IPS-NIHi7 (cell line): ENCODE results near the gene REN.
A peak's percentile ranks its signal among the peaks of the same experiment; 100 is the strongest.

Source experiments
- DNase-seq: peaks from one replicate; pipeline ENCODE4 v3.0.0; 2012; ENCODE audit warnings: mixed read lengths; ENCODE audit errors: extremely low spot score

Gene REN

DNA sequence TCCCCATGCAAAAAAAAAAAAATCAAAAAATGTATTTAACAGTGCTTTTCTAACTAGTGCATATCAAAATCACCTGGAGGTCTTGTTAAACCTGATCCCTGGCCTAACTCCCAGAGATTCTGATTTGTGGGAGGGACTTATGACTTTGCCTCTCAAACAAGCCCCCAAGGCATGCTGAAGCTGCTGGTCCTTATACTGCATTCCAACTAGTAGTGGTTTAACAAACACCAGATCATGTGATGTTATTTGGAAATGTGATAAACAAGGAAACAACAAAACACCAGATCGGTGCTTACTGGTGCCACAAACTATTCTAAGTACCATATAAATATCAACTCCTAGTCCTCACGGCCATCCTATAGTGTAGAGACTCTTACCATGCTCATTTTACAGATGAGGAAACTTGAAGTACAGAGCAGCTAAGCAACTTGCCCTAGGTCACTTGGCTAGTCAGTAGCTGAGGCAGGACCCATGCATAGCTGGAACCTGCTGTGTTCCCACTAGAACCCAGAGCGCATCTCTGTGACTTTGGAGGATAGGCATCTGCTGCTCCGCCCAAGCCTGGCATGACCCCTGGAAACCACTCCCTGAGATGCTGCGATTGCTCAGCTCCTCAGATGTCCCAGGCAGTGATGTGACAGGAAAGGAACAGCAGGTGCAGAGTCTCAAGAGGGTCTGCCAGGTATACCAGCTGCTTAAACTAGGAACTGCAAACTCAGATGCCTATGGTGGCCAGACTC, 55.1 kb downstream of the REN start:
- DNase-seq, result no peak

DNA sequence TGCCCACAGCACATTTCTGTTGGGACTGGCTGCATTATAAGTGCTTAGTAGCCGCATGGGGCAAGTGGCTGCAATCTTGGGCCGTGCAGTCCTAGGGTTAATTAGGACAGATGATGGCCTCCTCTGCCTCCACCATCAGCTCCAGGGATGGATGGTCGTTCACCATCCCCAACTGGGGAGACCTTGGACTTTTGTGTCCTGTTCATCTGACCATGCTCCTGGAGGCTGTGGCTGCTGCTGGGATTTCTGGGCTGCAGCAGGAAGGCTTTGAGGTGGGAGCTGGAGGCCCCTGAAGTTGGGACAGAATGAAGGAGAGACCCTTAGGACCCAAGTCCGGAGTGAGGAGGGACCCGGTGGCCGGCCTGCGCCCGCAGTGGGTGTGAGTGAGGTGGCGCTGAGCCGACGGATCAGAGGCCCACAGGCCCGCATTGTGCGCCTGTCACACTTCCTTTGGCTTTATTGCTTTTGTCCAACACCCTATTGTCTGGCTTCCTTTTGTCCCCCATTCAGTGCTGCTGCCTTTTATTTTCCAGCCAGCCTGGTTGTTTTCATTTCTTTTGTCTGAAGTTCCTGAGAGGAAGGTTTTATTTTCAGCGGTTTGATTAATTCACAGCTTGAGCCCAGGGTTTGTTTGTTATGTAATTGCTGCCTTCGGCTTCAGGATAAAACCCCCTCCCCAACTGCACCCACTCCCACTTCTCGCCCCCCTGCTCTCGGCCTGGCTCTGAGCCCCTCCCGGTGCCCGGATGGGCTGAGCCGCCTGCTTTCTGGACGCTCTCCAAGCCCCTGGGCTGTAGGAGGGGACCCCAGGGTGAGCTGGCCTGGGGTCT, 57.6 kb downstream of the REN start:
- peak; percentile 81 for DNase-seq

DNA sequence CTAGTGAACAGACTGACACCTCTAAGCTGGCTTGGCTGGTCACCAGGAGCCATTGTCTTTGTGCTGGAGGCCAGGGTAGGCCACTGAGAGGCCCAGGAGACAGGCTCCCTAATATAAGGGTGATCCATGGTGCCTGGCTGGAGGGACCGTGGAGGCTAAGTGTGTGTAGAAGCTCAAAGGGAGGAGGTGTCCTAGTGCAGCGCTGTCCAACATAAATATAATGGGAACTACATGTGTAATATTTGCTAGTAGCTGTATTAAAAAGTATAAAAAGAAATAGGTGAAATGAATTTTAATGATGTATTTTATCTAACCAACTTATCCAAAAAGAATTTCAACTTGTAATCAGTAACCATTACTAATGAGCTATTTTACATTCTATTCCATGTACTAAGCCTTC, 58.2 kb downstream of the REN start:
- DNase-seq, result no peak

DNA sequence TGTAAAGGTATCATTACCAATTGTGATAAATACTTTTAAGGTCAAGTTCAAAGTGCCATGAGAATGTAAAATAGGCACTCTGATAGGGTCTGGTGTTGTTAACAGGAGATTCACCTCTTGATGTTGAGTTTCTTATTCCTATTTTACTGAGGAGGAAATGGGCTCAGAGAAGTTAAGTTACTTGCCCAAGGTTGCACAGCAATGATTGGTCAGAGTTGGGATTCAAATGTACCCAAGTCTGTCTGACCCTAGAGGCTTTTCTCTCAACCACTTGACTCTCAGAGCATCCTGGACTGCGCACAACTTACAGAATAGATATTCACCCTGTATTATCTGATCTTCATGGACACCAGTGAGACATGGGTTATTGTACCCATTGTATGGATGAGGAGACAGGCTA, 59.3 kb downstream of the REN start:
- no peak for DNase-seq

DNA sequence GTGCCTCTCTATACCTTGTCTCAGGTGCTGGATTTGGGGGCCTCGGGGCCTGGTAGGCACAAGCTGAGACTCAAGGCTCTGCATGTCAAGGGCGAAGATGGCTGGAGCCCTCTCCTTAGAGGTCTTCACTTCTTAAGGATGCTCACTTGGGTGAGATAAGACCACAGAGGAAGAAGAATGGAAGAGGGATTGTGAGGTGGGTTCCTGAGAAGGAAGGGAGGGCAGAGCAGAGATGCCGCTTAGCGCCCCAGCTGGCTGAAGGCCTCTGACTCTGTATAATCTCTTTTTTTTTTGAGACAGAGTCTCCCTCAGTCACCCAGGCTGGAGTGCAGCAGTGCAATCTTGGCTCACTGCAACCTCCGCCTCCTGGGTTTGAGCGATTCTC, 61.0 kb downstream of the REN start:
- DNase-seq, result no peak
